ENCODE data around the gene KITLG.

GRCh38 chr12:88595697-88596096 is 15.4 kb upstream of the KITLG start:
- TF ChIP-seq, protein P1, sequence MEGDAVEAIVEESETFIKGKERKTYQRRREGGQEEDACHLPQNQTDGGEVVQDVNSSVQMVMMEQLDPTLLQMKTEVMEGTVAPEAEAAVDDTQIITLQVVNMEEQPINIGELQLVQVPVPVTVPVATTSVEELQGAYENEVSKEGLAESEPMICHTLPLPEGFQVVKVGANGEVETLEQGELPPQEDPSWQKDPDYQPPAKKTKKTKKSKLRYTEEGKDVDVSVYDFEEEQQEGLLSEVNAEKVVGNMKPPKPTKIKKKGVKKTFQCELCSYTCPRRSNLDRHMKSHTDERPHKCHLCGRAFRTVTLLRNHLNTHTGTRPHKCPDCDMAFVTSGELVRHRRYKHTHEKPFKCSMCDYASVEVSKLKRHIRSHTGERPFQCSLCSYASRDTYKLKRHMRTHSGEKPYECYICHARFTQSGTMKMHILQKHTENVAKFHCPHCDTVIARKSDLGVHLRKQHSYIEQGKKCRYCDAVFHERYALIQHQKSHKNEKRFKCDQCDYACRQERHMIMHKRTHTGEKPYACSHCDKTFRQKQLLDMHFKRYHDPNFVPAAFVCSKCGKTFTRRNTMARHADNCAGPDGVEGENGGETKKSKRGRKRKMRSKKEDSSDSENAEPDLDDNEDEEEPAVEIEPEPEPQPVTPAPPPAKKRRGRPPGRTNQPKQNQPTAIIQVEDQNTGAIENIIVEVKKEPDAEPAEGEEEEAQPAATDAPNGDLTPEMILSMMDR (IDR thresholded peaks at IDR 0.05; ENCODE audit: poor library complexity) = no peak
- TF ChIP-seq EZH2phosphoT487 (IDR thresholded peaks at IDR 0.05; ENCODE audit: low read depth, severe bottlenecking, unreplicated experiment) = no peak
